Osteoblast (primary cell): ENCODE data around the gene ASGR1. TPM values are rescaled to one million over a fixed set of nuclear protein-coding genes. Genes with fewer than 3 reads are reported as not detected.
A peak's percentile ranks its signal among the peaks of the same experiment; 100 is the strongest.

Source experiments
- DNase-seq: peaks from one replicate; pipeline ENCODE4 v3.0.0; 2011; ENCODE audit warnings: low spot score, mixed read lengths; ENCODE audit not compliant: insufficient read length; ENCODE audit errors: missing footprints
- H2AFZ ChIP-seq: 2 replicates; pipeline ENCODE4 v1.6.0; 2011; ENCODE audit warnings: mild to moderate bottlenecking, low read length
- H3K27ac ChIP-seq: 2 replicates; pipeline ENCODE4 v1.5.1; 2011; ENCODE audit warnings: mild to moderate bottlenecking, low read depth, low read length, moderate library complexity
- H3K27me3 ChIP-seq: 2 replicates; pipeline ENCODE4 v1.6.0; 2012; ENCODE audit warnings: mild to moderate bottlenecking, control low read depth, inconsistent platforms, low read length, moderate library complexity; ENCODE audit not compliant: insufficient read depth
- H3K36me3 ChIP-seq: 2 replicates; pipeline ENCODE4 v1.5.1; 2011; ENCODE audit warnings: mild to moderate bottlenecking, low read length, control low read depth, moderate library complexity; ENCODE audit not compliant: insufficient read depth
- H3K4me1 ChIP-seq: 2 replicates; pipeline ENCODE4 v1.5.1; 2011; ENCODE audit warnings: mild to moderate bottlenecking, low read length, control low read depth, moderate library complexity; ENCODE audit not compliant: insufficient read depth
- H3K4me2 ChIP-seq: 2 replicates; pipeline ENCODE4 v1.6.0; 2011; ENCODE audit warnings: mild to moderate bottlenecking, low read length; ENCODE audit not compliant: insufficient read depth
- H3K4me3 ChIP-seq: fragments of 200-600 bp; sonication (generic); 3 replicates; pipeline ENCODE4 v1.5.1; 2012; ENCODE audit warnings: mild to moderate bottlenecking, low read length, inconsistent platforms; ENCODE audit not compliant: insufficient read depth
- H3K79me2 ChIP-seq: 2 replicates; pipeline ENCODE4 v1.6.0; 2012; ENCODE audit warnings: mild to moderate bottlenecking, low read length, control low read depth, inconsistent platforms; ENCODE audit not compliant: insufficient read depth
- H3K9me3 ChIP-seq: 2 replicates; pipeline ENCODE4 v1.5.1; 2011; ENCODE audit warnings: low read depth, low read length, control low read depth
- H4K20me1 ChIP-seq: 2 replicates; pipeline ENCODE4 v1.6.0; 2012; ENCODE audit warnings: mild to moderate bottlenecking, low read length, control low read depth; ENCODE audit not compliant: insufficient read depth
- CTCF ChIP-seq: IDR thresholded peaks from 2 replicates; pipeline ENCODE4 v1.5.1; 2011; ENCODE audit warnings: mild to moderate bottlenecking, low read depth, low read length, moderate library complexity; ENCODE audit errors: extremely low read depth
- total RNA-seq: library from RNA; depleted of rRNA; stranded (reverse); fragments of >200 nt; gene quantifications from 2 replicates; pipeline ENCODE4 v1.2.3, GENCODE V29; 2012

ASGR1 gene
- total RNA-seq, 1 donor: 1.1 TPM

- Histone ChIP-seq H3K79me2 (peaks cover 59% of the 10 kb centered on the region), H3K4me2 (no peak overlapping the region), H3K9me3 (no peaks in the 10 kb centered on the region), H3K4me3 (no peak overlapping the region), H3K36me3 (peaks cover 32% of the 10 kb centered on the region), H2AFZ (no peak overlapping the region), H3K27me3 (no peaks in the 10 kb centered on the region), H4K20me1 (peaks cover 61% of the 10 kb centered on the region), H3K27ac (peak overlapping the region; percentile 94), H3K4me1 (peaks cover 59% of the 10 kb centered on the region)
- DNase-seq: no peak
- no peak for TF ChIP-seq CTCF
Observed at GRCh38 chr17:7218758-7219157, 39.6 kb upstream of the ASGR1 start.

GRCh38 chr17:7218166-7218565 lies 39.0 kb upstream of the ASGR1 start:
- Histone ChIP-seq H3K27ac (peak overlapping the region; percentile 51), H3K4me1 (peaks cover 59% of the 10 kb centered on the region), H3K36me3 (peaks cover 26% of the 10 kb centered on the region), H3K9me3 (no peaks in the 10 kb centered on the region), H3K79me2 (peaks cover 64% of the 10 kb centered on the region), H3K4me2 (peak overlapping the region; percentile 87), H3K4me3 (peak overlapping the region; percentile 71), H2AFZ (peak overlapping the region; percentile 88), H3K27me3 (no peaks in the 10 kb centered on the region), H4K20me1 (peaks cover 61% of the 10 kb centered on the region)
- no peak for DNase-seq
- no peak for TF ChIP-seq CTCF

GRCh38 chr17:7217113-7217987 lies 38.2 kb upstream of the ASGR1 start:
- peak; percentile 98 for DNase-seq
- H3K4me1 ChIP-seq: peaks cover 59% of the 10 kb centered on the region
- peak overlapping the region; percentile 88 for H2AFZ ChIP-seq
- H4K20me1 ChIP-seq: peaks cover 58% of the 10 kb centered on the region
- TF ChIP-seq CTCF: no peak
- H3K9me3 ChIP-seq: no peaks in the 10 kb centered on the region
- H3K79me2 ChIP-seq: peaks cover 67% of the 10 kb centered on the region
- H3K4me3 ChIP-seq: peak overlapping the region; percentile 81
- H3K4me2 ChIP-seq: peak overlapping the region; percentile 87
- H3K27me3 ChIP-seq: no peaks in the 10 kb centered on the region
- peak overlapping the region; percentile 51 for H3K27ac ChIP-seq
- H3K36me3 ChIP-seq: peaks cover 18% of the 10 kb centered on the region
